DND-41 (cell line): Measurements from ENCODE around the gene B3GALT4.

Experiments
- ATAC-seq: fragments of 200-7000 bp; cut with Tn5 transposase; 3 replicates; pipeline ENCODE4 v1.9.1; 2021; ENCODE audit warnings: low read depth; ENCODE audit not compliant: insufficient read depth
- DNase-seq: peaks from one replicate; pipeline ENCODE4 v3.0.0-alpha.2; 2020
- H2AFZ ChIP-seq: 2 replicates; pipeline ENCODE4 v1.6.0; 2012; ENCODE audit warnings: low read depth, low read length
- H3K27ac ChIP-seq: 2 replicates; pipeline ENCODE4 v1.5.1; 2012; ENCODE audit warnings: low read length, inconsistent platforms
- H3K27me3 ChIP-seq: fragments of 200-600 bp; sonication (generic); 2 replicates; pipeline ENCODE4 v1.6.0; 2012; ENCODE audit warnings: low read length, mild to moderate bottlenecking, inconsistent platforms; ENCODE audit not compliant: insufficient read depth, poor library complexity
- H3K36me3 ChIP-seq: 2 replicates; pipeline ENCODE4 v1.5.1; 2012; ENCODE audit warnings: low read length, inconsistent platforms; ENCODE audit not compliant: insufficient read depth
- H3K4me1 ChIP-seq: 2 replicates; pipeline ENCODE4 v1.5.1; 2012; ENCODE audit warnings: mild to moderate bottlenecking, low read length; ENCODE audit not compliant: insufficient read depth
- H3K4me2 ChIP-seq: 2 replicates; pipeline ENCODE4 v1.6.0; 2012; ENCODE audit warnings: mild to moderate bottlenecking, moderate library complexity, low read length, inconsistent platforms; ENCODE audit not compliant: insufficient read depth
- H3K4me3 ChIP-seq, 2 experiments: fragments of 200-600 bp in 1 of 2; shearing (Covaris generic) in 1 of 2; 2 replicates each; pipeline ENCODE4 v1.5.1; 2012 to 2016; ENCODE audit warnings: inconsistent platforms in 2 of 2, low read length in 2 of 2, mild to moderate bottlenecking in 2 of 2, low read depth in 1 of 2, moderate library complexity in 1 of 2
- H3K79me2 ChIP-seq: 2 replicates; pipeline ENCODE4 v1.6.0; 2012; ENCODE audit warnings: low read length, inconsistent platforms; ENCODE audit not compliant: insufficient read depth
- H3K9ac ChIP-seq: 2 replicates; pipeline ENCODE4 v1.6.0; 2012; ENCODE audit warnings: low read depth, mild to moderate bottlenecking, inconsistent platforms, low read length, moderate library complexity
- H3K9me3 ChIP-seq: 2 replicates; pipeline ENCODE4 v1.5.1; 2012; ENCODE audit warnings: low read length, moderate library complexity, mild to moderate bottlenecking, inconsistent platforms; ENCODE audit not compliant: insufficient read depth, severe bottlenecking
- H4K20me1 ChIP-seq: 2 replicates; pipeline ENCODE4 v1.6.0; 2012; ENCODE audit warnings: low read length; ENCODE audit not compliant: insufficient read depth
- CTCF ChIP-seq: IDR thresholded peaks from 2 replicates; pipeline ENCODE4 v1.5.1; 2012; ENCODE audit warnings: borderline replicate concordance, low read length, moderate library complexity, mild to moderate bottlenecking; ENCODE audit not compliant: poor library complexity, severe bottlenecking; ENCODE audit errors: extremely low read depth
- EZH2 ChIP-seq: IDR thresholded peaks from 3 replicates; pipeline ENCODE4 v1.6.1; 2012; ENCODE audit warnings: borderline replicate concordance, low read depth, mild to moderate bottlenecking, moderate library complexity, low read length, inconsistent platforms; ENCODE audit not compliant: severe bottlenecking

Gene B3GALT4

GRCh38 chr6:33295621-33296369 lies 18.9 kb downstream of the B3GALT4 start:
- H4K20me1 ChIP-seq, result 0 out of 2 replicates have a peak, but pooled peaks cover 6% of the 10 kb centered on the region
- H3K9me3 ChIP-seq, result no peaks in the 10 kb centered on the region
- no peaks in the 10 kb centered on the region for H3K27me3 ChIP-seq
- peaks cover 35% of the 10 kb centered on the region for H3K79me2 ChIP-seq
- H3K4me3 ChIP-seq, result no peak overlapping the region
- peaks cover 52% of the 10 kb centered on the region for H3K36me3 ChIP-seq
- H3K4me1 ChIP-seq, result peaks cover 39% of the 10 kb centered on the region
- H3K9ac ChIP-seq, result no peak overlapping the region
- TF ChIP-seq EZH2, result no peak
- no peak for TF ChIP-seq CTCF
- H2AFZ ChIP-seq, result no peak overlapping the region
- no peak overlapping the region for H3K27ac ChIP-seq
- no peak overlapping the region for H3K4me2 ChIP-seq
- ATAC-seq, result no peak
- no peak for DNase-seq

- H3K4me3 ChIP-seq, result no peak overlapping the region
- H3K79me2 ChIP-seq, result peaks cover 35% of the 10 kb centered on the region
- ATAC-seq (no peak), DNase-seq (no peak)
- peak overlapping the region; percentile 96 for H3K4me2 ChIP-seq
- H3K4me1 ChIP-seq, result peaks cover 43% of the 10 kb centered on the region
- no peak for TF ChIP-seq EZH2
- no peak for TF ChIP-seq CTCF
- 0 out of 2 replicates have a peak overlapping the region, but pooled peaks have one; percentile 93 for H3K9ac ChIP-seq
- no peak overlapping the region for H2AFZ ChIP-seq
- no peaks in the 10 kb centered on the region for H3K27me3 ChIP-seq
- H4K20me1 ChIP-seq, result 0 out of 2 replicates have a peak, but pooled peaks cover 6% of the 10 kb centered on the region
- no peak overlapping the region for H3K27ac ChIP-seq
- H3K9me3 ChIP-seq, result no peaks in the 10 kb centered on the region
- H3K36me3 ChIP-seq, result peaks cover 47% of the 10 kb centered on the region
These were observed 20.0 kb downstream of the B3GALT4 start for GRCh38 chr6:33296797-33297405.

GRCh38 chr6:33297406-33297955 lies 20.6 kb downstream of the B3GALT4 start:
- H2AFZ ChIP-seq, result no peak overlapping the region
- H3K36me3 ChIP-seq, result peaks cover 42% of the 10 kb centered on the region
- no peaks in the 10 kb centered on the region for H3K9me3 ChIP-seq
- ATAC-seq (no peak), DNase-seq (no peak)
- 0 out of 2 replicates have a peak, but pooled peaks cover 6% of the 10 kb centered on the region for H4K20me1 ChIP-seq
- peak overlapping the region; percentile 96 for H3K4me2 ChIP-seq
- no peak for TF ChIP-seq CTCF
- no peak for TF ChIP-seq EZH2
- H3K4me3 ChIP-seq, result peak overlapping the region in 1 of 2 experiments; percentile 90; a peak in 3 of 4 replicates
- peaks cover 35% of the 10 kb centered on the region for H3K79me2 ChIP-seq
- H3K9ac ChIP-seq, result peak overlapping the region; percentile 93; the same call in 1 of the 2 replicates
- H3K4me1 ChIP-seq, result peaks cover 43% of the 10 kb centered on the region
- no peaks in the 10 kb centered on the region for H3K27me3 ChIP-seq
- 0 out of 2 replicates have a peak overlapping the region, but pooled peaks have one; percentile 28 for H3K27ac ChIP-seq
